Adrenal gland (tissue), 5 donors: ENCODE measurements around the gene ROR1.

Experiments used
- POLR2A ChIP-seq, 2 donors: fragments of 450-650 bp; IDR thresholded peaks; one replicate each; pipeline ENCODE4 v1.6.1; 2017; ENCODE audit warnings: antibody characterized with exemption in 2 of 2, mild to moderate bottlenecking in 2 of 2, moderate library complexity in 1 of 2
- TF ChIP-seq, protein P1 (sequence below), 6 experiments: fragments of 450-650 bp in 4 of 6; fragments of 200-600 bp in 2 of 6; sonication (generic) in 1 of 6; IDR thresholded peaks; 1 replicate in 5 of 6; 2 replicates in 1 of 6; pipeline versions ENCODE4 v1.5.1 to v1.8.0; 2016 to 2021; ENCODE audit warnings: antibody characterized with exemption in 6 of 6, mild to moderate bottlenecking in 2 of 6, moderate library complexity in 1 of 6
- donor health status: DM: no; HTN: no; CAD: no.

DNA sequence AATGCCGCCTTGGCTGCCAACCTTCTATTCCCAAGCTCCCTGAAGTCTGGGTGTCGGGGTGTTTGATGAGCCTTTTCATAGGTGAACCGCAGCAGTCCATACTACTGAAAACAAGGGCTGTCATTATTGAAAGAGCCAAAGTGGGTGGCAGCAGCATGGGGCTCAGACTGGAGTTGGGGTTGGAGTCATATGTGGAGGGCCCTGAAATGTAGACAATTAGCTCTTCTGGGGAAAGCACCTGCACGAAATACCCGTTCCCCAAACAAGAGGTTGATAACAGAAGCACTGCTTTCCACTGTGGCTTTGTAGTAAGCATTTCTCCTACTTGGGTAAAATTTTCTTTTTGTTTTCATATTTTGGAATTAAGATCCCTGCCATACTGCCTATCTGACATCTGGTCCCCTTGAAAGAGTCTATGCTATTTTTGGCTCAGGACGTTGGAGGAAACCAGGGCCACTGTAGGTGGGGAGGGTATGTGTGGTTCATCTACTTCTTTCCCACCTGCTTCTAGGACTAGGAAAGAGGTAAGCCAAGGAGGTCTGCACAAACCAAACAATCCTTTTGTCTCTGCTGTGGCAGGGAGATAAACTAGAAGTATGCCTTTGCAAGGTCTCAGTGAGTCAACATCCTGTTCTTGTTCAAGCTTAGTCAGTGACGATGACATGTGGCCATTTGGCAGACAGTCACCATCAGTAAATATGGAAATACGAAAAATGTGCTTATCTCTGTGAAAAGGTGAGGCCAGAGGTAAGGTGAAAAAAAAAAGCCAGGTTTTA is 232.6 kb downstream of the ROR1 start:
- TF ChIP-seq, protein P1, sequence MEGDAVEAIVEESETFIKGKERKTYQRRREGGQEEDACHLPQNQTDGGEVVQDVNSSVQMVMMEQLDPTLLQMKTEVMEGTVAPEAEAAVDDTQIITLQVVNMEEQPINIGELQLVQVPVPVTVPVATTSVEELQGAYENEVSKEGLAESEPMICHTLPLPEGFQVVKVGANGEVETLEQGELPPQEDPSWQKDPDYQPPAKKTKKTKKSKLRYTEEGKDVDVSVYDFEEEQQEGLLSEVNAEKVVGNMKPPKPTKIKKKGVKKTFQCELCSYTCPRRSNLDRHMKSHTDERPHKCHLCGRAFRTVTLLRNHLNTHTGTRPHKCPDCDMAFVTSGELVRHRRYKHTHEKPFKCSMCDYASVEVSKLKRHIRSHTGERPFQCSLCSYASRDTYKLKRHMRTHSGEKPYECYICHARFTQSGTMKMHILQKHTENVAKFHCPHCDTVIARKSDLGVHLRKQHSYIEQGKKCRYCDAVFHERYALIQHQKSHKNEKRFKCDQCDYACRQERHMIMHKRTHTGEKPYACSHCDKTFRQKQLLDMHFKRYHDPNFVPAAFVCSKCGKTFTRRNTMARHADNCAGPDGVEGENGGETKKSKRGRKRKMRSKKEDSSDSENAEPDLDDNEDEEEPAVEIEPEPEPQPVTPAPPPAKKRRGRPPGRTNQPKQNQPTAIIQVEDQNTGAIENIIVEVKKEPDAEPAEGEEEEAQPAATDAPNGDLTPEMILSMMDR (IDR thresholded peaks at IDR 0.05): no peak
- TF ChIP-seq POLR2A (IDR thresholded peaks at IDR 0.05): no peak
